AG09319 (cell line): ENCODE data around the gene NT5DC2.

Source experiments
- DNase-seq: peaks from one replicate; pipeline ENCODE4 v3.0.0-alpha.2; 2010; ENCODE audit warnings: low read depth; ENCODE audit errors: extremely low read depth
- CTCF ChIP-seq: IDR thresholded peaks from 2 replicates; pipeline ENCODE4 v1.5.1; 2011; ENCODE audit warnings: low read depth, mild to moderate bottlenecking, inconsistent platforms, low read length, moderate library complexity

NT5DC2 gene

GRCh38 chr3:52523386-52524257, 10.0 kb downstream of the NT5DC2 start:
- DNase-seq: no peak
- TF ChIP-seq CTCF: no peak

- no peak for DNase-seq
- no peak for TF ChIP-seq CTCF
Observed at GRCh38 chr3:52522651-52523251, 10.9 kb downstream of the NT5DC2 start.

GRCh38 chr3:52521881-52522650, 11.6 kb downstream of the NT5DC2 start:
- no peak for TF ChIP-seq CTCF

GRCh38 chr3:52521488-52521824, 12.2 kb downstream of the NT5DC2 start:
- no peak for DNase-seq
- TF ChIP-seq CTCF: no peak

More at GRCh38 chr3:52521881-52522650, 11.6 kb downstream of the NT5DC2 start:
- DNase-seq: no peak

GRCh38 chr3:52520716-52521487, 12.8 kb downstream of the NT5DC2 start:
- DNase-seq: no peak
- no peak for TF ChIP-seq CTCF

GRCh38 chr3:52520141-52520667, 13.5 kb downstream of the NT5DC2 start:
- no peak for TF ChIP-seq CTCF
- no peak for DNase-seq
